Measurements from ENCODE around the gene FKBP11. TPM values are rescaled to one million over a fixed set of nuclear protein-coding genes. Genes with fewer than 3 reads are reported as not detected.

Gene FKBP11
- total and polyA plus RNA-seq, 2 of the 13 experiments (the other 11 are each of a cell fraction or from before 2014, with no cell fraction given), result 15.5 to 19.4 TPM

DNA sequence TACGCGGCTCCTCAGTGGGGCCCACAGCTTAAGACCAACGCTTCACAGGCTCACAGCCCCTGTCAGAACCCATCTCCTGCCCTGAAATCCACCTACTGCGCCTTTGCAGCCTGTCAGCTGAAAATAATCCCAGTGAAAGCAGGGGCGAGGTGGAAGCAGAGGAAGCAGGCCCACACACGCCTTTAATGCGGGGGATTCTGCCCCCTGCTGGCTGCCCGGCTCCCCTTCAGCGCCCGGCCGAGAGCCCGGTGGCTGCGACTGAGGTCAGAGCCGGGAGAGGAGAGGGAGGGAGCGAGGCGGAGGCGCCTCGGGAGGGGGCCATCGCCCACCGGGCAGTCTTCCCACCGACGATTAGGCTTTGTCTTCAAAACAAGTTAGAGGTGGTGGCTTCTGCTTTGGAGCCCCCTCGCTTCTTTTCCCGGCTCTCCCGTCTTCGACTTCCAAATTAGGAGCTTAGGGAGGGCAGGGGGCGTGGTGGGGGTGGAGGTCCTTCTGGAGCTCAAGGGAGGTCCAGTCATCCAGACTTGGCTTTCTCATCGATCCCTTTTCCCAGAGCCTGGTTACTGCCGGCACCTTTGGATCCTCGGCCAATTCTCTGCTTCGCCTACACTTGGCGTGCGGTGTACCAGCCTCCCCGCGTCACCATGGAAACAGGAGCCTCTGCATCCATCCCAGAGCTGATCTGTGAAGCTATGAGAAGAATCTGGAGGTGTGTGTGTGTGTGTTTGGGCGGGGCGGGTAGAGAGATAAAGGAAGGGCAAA lies 34.5 kb downstream of the FKBP11 start (continued):
- TF ChIP-seq, protein P1, sequence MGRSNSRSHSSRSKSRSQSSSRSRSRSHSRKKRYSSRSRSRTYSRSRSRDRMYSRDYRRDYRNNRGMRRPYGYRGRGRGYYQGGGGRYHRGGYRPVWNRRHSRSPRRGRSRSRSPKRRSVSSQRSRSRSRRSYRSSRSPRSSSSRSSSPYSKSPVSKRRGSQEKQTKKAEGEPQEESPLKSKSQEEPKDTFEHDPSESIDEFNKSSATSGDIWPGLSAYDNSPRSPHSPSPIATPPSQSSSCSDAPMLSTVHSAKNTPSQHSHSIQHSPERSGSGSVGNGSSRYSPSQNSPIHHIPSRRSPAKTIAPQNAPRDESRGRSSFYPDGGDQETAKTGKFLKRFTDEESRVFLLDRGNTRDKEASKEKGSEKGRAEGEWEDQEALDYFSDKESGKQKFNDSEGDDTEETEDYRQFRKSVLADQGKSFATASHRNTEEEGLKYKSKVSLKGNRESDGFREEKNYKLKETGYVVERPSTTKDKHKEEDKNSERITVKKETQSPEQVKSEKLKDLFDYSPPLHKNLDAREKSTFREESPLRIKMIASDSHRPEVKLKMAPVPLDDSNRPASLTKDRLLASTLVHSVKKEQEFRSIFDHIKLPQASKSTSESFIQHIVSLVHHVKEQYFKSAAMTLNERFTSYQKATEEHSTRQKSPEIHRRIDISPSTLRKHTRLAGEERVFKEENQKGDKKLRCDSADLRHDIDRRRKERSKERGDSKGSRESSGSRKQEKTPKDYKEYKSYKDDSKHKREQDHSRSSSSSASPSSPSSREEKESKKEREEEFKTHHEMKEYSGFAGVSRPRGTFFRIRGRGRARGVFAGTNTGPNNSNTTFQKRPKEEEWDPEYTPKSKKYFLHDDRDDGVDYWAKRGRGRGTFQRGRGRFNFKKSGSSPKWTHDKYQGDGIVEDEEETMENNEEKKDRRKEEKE (IDR thresholded peaks at IDR 0.05), result no peak
- TF ChIP-seq KLF11 (CRISPR knock-in tag; IDR thresholded peaks at IDR 0.05) (0 out of 2 replicates have a peak, but pooled peaks have one; percentile 38), SETDB1 (CRISPR knock-in tag; IDR thresholded peaks at IDR 0.05; ENCODE audit: borderline replicate concordance) (no peak), SMAD3 (CRISPR knock-in tag; IDR thresholded peaks at IDR 0.05) (peak; percentile 67; the same call in 1 of the 2 replicates), ZSCAN9 (CRISPR knock-in tag; IDR thresholded peaks at IDR 0.05; ENCODE audit: borderline replicate concordance) (0 out of 2 replicates have a peak, but pooled peaks have one; percentile 53), SAP130 (CRISPR knock-in tag; IDR thresholded peaks at IDR 0.05; ENCODE audit: low read depth) (peak; percentile 47; the same call in 1 of the 2 replicates), RFX5 (IDR thresholded peaks at IDR 0.05; ENCODE audit: low read depth, low read length) (no peak), MYC (CRISPR knock-in tag; IDR thresholded peaks at IDR 0.05; ENCODE audit: borderline replicate concordance) (peak; percentile 53; the same call in 1 of the 2 replicates), PHF21A (CRISPR knock-in tag; IDR thresholded peaks at IDR 0.05) (no peak), ZNF614 (CRISPR knock-in tag; IDR thresholded peaks at IDR 0.05; ENCODE audit: borderline replicate concordance) (0 out of 2 replicates have a peak, but pooled peaks have one; percentile 65), U2AF2 (IDR thresholded peaks at IDR 0.05; ENCODE audit: low read depth, low read length) (no peak), ZNF510 (CRISPR knock-in tag; IDR thresholded peaks at IDR 0.05; ENCODE audit: low read depth) (no peak), SP4 (CRISPR knock-in tag; IDR thresholded peaks at IDR 0.05) (peak; percentile 35; the same call in 1 of the 2 replicates), NR2F6 (IDR thresholded peaks at IDR 0.05) (no peak), NR2F6 (CRISPR knock-in tag; IDR thresholded peaks at IDR 0.05) (peak; percentile 56; the same call in 1 of the 2 replicates), ZNF569 (CRISPR knock-in tag; IDR thresholded peaks at IDR 0.05; ENCODE audit: borderline replicate concordance) (no peak), THAP11 (CRISPR knock-in tag; IDR thresholded peaks at IDR 0.05) (peak; percentile 78), KLF13 (CRISPR knock-in tag; IDR thresholded peaks at IDR 0.05) (no peak)
- TF ChIP-seq, protein P2, sequence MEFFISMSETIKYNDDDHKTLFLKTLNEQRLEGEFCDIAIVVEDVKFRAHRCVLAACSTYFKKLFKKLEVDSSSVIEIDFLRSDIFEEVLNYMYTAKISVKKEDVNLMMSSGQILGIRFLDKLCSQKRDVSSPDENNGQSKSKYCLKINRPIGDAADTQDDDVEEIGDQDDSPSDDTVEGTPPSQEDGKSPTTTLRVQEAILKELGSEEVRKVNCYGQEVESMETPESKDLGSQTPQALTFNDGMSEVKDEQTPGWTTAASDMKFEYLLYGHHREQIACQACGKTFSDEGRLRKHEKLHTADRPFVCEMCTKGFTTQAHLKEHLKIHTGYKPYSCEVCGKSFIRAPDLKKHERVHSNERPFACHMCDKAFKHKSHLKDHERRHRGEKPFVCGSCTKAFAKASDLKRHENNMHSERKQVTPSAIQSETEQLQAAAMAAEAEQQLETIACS (CRISPR knock-in tag; IDR thresholded peaks at IDR 0.05), result no peak
- TF ChIP-seq, protein P3, sequence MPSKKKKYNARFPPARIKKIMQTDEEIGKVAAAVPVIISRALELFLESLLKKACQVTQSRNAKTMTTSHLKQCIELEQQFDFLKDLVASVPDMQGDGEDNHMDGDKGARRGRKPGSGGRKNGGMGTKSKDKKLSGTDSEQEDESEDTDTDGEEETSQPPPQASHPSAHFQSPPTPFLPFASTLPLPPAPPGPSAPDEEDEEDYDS (CRISPR knock-in tag; IDR thresholded peaks at IDR 0.05), result peak; percentile 29; the same call in 1 of the 2 replicates
- TF ChIP-seq, protein P4, sequence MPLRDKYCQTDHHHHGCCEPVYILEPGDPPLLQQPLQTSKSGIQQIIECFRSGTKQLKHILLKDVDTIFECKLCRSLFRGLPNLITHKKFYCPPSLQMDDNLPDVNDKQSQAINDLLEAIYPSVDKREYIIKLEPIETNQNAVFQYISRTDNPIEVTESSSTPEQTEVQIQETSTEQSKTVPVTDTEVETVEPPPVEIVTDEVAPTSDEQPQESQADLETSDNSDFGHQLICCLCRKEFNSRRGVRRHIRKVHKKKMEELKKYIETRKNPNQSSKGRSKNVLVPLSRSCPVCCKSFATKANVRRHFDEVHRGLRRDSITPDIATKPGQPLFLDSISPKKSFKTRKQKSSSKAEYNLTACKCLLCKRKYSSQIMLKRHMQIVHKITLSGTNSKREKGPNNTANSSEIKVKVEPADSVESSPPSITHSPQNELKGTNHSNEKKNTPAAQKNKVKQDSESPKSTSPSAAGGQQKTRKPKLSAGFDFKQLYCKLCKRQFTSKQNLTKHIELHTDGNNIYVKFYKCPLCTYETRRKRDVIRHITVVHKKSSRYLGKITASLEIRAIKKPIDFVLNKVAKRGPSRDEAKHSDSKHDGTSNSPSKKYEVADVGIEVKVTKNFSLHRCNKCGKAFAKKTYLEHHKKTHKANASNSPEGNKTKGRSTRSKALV (CRISPR knock-in tag; IDR thresholded peaks at IDR 0.05), result no peak
- TF ChIP-seq, protein P5, sequence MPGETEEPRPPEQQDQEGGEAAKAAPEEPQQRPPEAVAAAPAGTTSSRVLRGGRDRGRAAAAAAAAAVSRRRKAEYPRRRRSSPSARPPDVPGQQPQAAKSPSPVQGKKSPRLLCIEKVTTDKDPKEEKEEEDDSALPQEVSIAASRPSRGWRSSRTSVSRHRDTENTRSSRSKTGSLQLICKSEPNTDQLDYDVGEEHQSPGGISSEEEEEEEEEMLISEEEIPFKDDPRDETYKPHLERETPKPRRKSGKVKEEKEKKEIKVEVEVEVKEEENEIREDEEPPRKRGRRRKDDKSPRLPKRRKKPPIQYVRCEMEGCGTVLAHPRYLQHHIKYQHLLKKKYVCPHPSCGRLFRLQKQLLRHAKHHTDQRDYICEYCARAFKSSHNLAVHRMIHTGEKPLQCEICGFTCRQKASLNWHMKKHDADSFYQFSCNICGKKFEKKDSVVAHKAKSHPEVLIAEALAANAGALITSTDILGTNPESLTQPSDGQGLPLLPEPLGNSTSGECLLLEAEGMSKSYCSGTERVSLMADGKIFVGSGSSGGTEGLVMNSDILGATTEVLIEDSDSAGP (CRISPR knock-in tag; IDR thresholded peaks at IDR 0.05; ENCODE audit: borderline replicate concordance), result peak; percentile 53; the same call in 1 of the 2 replicates
